Lower leg skin (tissue), 4 donors: ENCODE data around the gene INSL3. TPM values are rescaled to one million over a fixed set of nuclear protein-coding genes. Genes with fewer than 3 reads are reported as not detected.

Source experiments
- DNase-seq, 2 donors: peaks; one replicate each; pipeline ENCODE4 v3.0.0-alpha.2; 2019; ENCODE audit warnings: low spot score in 2 of 2
- H3K4me3 ChIP-seq: fragments of 200-600 bp; sonication (generic); 2 replicates; pipeline ENCODE4 v1.5.1; 2017; ENCODE audit warnings: mild to moderate bottlenecking, low read depth; ENCODE audit not compliant: poor library complexity, severe bottlenecking
- POLR2A ChIP-seq, 2 donors: fragments of 450-650 bp; IDR thresholded peaks; one replicate each; pipeline ENCODE4 v1.6.1; 2016 to 2017; ENCODE audit warnings: antibody characterized with exemption in 2 of 2, mild to moderate bottlenecking in 1 of 2, moderate library complexity in 1 of 2
- WGBS, 2 donors: methylation state at CpG; one replicate each; pipeline ENCODE4 v1.1.5; 2018; 5-methylcytosine and 5-hydroxymethylcytosine counted together
- intact Hi-C: fragments of 100-400 bp; cut with DNase I; formaldehyde crosslinking; loops from one replicate; pipeline ENCODE4 v1.15.0; 2023; ENCODE audit warnings: low total_unique reads
- total RNA-seq, 4 donors: library from RNA; depleted of rRNA; stranded (reverse); fragments of >200 nt; gene quantifications; one replicate each; pipeline ENCODE4 v1.1.0, GENCODE V29; 2016
- TF ChIP-seq, protein P1 (sequence below), 3 donors: fragments of 450-650 bp; IDR thresholded peaks; one replicate each; pipeline ENCODE4 v1.5.1; 2016; ENCODE audit warnings: antibody characterized with exemption in 3 of 3, mild to moderate bottlenecking in 3 of 3, moderate library complexity in 2 of 3

Gene INSL3
- total RNA-seq, 4 donors from 2014 or later, result not detected

DNA sequence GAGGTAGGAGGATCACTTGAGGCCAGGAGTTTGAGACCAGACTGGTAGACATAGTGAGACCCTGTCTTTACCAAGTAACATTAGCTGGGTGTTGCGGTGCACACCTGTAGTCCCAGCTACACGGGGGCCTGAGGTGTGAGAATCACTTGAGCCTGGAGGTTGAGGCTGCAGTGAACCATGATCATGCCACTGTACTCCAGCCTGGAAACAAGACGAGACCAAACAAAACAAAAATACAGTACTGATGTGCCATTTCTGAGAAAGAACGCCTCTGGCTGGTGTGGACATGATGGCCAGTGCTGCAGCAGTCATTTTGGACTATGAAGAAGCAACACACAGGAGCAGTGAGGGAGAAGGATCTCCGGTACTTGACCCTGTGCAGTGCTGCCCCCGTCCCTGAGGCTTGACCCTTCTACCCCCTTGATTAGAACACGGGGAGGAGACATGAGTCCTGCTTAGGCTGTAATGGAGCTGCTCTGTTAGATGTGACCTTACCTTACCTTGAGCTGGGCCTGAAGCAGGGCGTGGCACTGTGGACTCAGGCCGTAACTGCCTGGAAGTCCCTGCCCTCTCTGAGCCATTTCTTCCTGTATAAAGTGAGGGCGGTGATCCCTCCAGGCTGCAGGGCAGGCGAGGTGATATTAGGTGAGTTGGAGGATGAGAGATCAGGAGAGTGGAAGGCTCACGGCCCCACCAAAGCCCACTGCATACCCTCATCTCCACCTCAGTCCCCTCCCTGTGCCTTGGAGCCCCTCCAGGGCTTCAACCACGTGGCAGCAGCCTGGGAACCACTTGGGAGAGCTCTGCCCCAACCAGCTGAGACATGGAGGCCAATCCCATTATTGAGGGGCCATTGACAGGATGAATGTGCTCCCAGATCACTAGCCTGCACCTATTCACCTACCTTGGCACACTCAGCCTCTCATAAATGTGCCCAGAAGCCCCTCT lies 44.3 kb upstream of the INSL3 start:
- no peak for DNase-seq
- no peak overlapping the region for H3K4me3 ChIP-seq
- intact Hi-C loops, result loop anchor here (5.0 kb wide), 1 partner anchor 127 kb away; no protein-coding TSS in a partner anchor
- TF ChIP-seq POLR2A (IDR thresholded peaks at IDR 0.05), result no peak
- TF ChIP-seq, protein P1, sequence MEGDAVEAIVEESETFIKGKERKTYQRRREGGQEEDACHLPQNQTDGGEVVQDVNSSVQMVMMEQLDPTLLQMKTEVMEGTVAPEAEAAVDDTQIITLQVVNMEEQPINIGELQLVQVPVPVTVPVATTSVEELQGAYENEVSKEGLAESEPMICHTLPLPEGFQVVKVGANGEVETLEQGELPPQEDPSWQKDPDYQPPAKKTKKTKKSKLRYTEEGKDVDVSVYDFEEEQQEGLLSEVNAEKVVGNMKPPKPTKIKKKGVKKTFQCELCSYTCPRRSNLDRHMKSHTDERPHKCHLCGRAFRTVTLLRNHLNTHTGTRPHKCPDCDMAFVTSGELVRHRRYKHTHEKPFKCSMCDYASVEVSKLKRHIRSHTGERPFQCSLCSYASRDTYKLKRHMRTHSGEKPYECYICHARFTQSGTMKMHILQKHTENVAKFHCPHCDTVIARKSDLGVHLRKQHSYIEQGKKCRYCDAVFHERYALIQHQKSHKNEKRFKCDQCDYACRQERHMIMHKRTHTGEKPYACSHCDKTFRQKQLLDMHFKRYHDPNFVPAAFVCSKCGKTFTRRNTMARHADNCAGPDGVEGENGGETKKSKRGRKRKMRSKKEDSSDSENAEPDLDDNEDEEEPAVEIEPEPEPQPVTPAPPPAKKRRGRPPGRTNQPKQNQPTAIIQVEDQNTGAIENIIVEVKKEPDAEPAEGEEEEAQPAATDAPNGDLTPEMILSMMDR (IDR thresholded peaks at IDR 0.05), result no peak
- WGBS, 2 donors, result 66 to 69% methylated on average over 12 to 13 of the region's 13 CpGs

DNA sequence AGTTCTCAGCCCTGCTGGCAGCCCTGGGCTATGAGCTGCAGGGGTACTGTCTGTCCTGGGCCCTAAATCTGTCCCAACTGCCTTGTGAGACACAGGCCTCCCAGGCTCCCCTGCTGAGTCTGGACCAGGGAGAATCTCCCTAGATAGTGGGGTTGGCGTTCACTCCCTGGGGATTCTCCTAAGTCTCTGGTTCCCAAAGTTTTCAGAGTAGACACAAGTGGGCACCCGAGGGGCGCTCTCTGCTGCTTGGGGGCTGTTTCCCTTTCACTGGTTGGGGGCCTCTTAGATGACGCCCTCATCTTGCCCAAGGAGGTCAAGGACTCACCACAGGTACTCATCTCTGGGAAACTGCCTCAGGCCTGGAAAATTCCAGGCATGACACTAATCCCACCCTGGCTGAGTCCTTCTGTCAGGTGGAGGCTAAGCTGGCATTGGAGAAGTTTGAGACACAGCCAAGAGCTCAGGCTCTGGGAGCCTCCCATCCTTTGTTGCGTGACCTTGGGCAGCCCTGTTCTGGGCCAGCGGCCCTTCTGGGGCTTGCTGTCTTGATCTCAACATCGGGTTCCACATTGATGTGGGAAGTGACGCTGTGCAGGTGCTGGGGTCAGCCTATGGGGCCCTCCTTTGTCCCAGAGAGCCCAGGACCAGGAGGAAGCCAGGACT lies 42.3 kb upstream of the INSL3 start:
- no peak for DNase-seq
- intact Hi-C loops, result loop anchor here (5.0 kb wide), 1 partner anchor 69 kb away; the partner anchor contains the start of gene CCDC124
- no peak overlapping the region for H3K4me3 ChIP-seq
- WGBS, 2 donors, result 75 to 89% methylated on average over 6 to 8 of the region's 8 CpGs
- TF ChIP-seq POLR2A (IDR thresholded peaks at IDR 0.05), result no peak
- TF ChIP-seq, protein P1 (IDR thresholded peaks at IDR 0.05), result no peak

DNA sequence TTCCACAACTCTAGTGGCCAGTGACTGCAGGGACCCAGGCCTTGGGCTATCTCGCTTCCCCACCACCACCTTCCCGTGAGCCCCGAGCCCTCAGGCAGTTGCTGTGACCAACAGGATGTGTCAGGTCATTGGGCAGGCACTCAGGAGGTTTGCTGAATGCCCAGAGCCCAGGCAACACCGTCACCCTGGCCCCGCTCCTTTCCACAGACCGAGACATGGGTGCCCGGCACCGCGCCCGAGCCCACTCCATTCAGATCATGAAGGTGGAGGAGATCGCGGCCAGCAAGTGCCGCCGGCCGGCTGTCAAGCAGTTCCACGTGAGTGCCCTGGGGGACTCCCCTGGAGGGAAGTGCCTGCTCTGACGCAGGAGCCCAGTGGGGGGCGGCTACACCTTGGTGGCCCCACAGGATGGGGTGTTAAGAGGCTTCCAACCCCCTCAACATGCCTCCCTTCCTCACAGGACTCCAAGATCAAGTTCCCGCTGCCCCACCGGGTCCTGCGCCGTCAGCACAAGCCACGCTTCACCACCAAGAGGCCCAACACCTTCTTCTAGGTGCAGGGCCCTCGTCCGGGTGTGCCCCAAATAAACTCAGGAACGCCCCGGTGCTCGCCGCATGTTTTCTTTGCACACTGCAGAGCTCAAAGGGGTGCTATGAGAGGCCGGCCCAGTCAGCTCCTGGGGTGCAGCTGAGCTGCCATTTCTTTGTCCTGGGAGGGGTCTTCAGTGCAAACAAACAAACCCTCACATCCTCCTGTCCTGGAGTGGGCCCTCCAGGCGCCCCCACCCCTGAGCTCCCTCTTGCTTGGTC lies 41.6 kb upstream of the INSL3 start:
- DNase-seq, result no peak
- 78 to 83% methylated on average over 25 to 28 of the region's 31 CpGs for WGBS, 2 donors
- intact Hi-C loops, result loop anchor here (5.0 kb wide), 1 partner anchor 69 kb away; the partner anchor contains the start of gene CCDC124
- H3K4me3 ChIP-seq, result no peak overlapping the region
- TF ChIP-seq POLR2A (IDR thresholded peaks at IDR 0.05), result no peak
- TF ChIP-seq, protein P1 (IDR thresholded peaks at IDR 0.05), result no peak

DNA sequence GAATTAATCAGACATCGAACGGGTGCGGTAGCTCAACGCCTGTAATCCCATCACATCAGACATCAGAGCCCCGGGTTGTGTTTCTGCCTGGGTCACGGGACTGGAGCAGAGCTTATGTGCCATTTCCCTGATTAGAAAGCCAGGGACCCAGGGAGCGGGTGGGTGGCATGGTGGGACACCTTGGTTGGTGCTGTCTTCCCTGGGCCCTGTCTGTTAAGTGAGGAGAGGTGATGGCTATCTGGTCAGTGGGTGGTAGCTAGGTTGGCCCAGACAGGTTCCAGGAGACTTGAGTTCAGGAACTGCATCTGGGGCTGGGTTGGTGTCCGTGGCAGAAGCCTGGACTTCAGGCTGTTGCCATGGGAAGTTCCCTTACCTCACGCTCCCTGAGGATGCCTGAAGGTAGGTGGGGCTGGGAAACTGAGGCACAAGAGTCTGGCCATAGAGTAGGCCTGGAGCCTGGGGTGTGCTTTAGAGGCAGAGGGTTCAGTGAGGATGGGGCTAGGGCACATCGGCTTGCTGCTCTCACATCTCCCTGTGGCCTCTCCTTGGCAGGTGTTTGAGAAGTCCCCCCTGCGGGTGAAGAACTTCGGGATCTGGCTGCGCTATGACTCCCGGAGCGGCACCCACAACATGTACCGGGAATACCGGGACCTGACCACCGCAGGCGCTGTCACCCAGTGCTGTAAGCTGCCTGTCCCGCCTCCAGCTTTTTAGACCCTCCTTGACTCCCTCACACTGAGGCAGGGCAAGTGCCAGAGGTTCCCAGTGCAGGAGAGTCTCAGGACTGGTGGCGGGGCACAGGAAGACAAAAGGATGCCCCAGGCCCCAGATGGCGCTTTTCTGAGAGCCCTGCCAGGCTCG lies 40.5 kb upstream of the INSL3 start:
- DNase-seq, result no peak
- H3K4me3 ChIP-seq, result no peak overlapping the region
- 70 to 75% methylated on average over 22 to 23 of the region's 23 CpGs for WGBS, 2 donors
- intact Hi-C loops, result loop anchor here (5.0 kb wide), 1 partner anchor 71 kb away; the partner anchor contains the start of gene CCDC124
- TF ChIP-seq, protein P1 (IDR thresholded peaks at IDR 0.05), result no peak
- TF ChIP-seq POLR2A (IDR thresholded peaks at IDR 0.05), result no peak
